KMS-11 (cell line): ENCODE results near the gene MOSPD2.

ENCODE experiments used
- H2AFZ ChIP-seq: fragments of 200-600 bp; sonication (generic); 2 replicates; pipeline ENCODE4 v1.6.1; 2016; ENCODE audit warnings: antibody characterized with exemption, mixed run types, low read depth
- H3K27ac ChIP-seq: fragments of 200-600 bp; sonication (generic); 2 replicates; pipeline ENCODE4 v1.6.1; 2016; ENCODE audit warnings: mild to moderate bottlenecking, mixed run types
- H3K27me3 ChIP-seq: fragments of 200-600 bp; sonication (generic); 2 replicates; pipeline ENCODE4 v1.6.1; 2017; ENCODE audit warnings: mild to moderate bottlenecking, low read depth, mixed run types, moderate library complexity; ENCODE audit not compliant: insufficient read depth
- H3K36me3 ChIP-seq: fragments of 200-600 bp; sonication (generic); 2 replicates; pipeline ENCODE4 v1.6.1; 2017; ENCODE audit warnings: mild to moderate bottlenecking, mixed run types; ENCODE audit not compliant: insufficient read depth
- H3K4me1 ChIP-seq: fragments of 200-600 bp; sonication (generic); 2 replicates; pipeline ENCODE4 v1.6.1; 2016; ENCODE audit warnings: mild to moderate bottlenecking, low read depth, mixed run types; ENCODE audit not compliant: poor library complexity, severe bottlenecking
- H3K4me2 ChIP-seq: fragments of 200-600 bp; sonication (generic); 2 replicates; pipeline ENCODE4 v1.7.0; 2016; ENCODE audit warnings: mild to moderate bottlenecking, mixed run types
- H3K4me3 ChIP-seq: fragments of 200-600 bp; sonication (generic); IDR thresholded peaks from 2 replicates; pipeline ENCODE4 v1.6.1; 2017; ENCODE audit warnings: low read depth, low read length, mixed read lengths; ENCODE audit not compliant: insufficient read depth
- H3K79me2 ChIP-seq: fragments of 200-600 bp; sonication (generic); 2 replicates; pipeline ENCODE4 v1.6.1; 2016; ENCODE audit warnings: low read depth, mixed run types; ENCODE audit not compliant: insufficient read depth
- H3K9ac ChIP-seq: fragments of 200-600 bp; sonication (generic); 2 replicates; pipeline ENCODE4 v1.6.1; 2016; ENCODE audit warnings: mild to moderate bottlenecking, mixed run types
- H4K20me1 ChIP-seq: fragments of 200-600 bp; sonication (generic); 2 replicates; pipeline ENCODE4 v1.6.1; 2016; ENCODE audit warnings: mild to moderate bottlenecking, mixed run types; ENCODE audit not compliant: insufficient read depth
- CTCF ChIP-seq: fragments of 200-600 bp; sonication (generic); conservative IDR thresholded peaks from 2 replicates; pipeline ENCODE4 v1.6.1; 2017; ENCODE audit warnings: low read depth, mild to moderate bottlenecking, antibody characterized with exemption, low read length, moderate library complexity, mixed read lengths

The MOSPD2 gene

GRCh38 chrX:14926471-14926870, 53.2 kb downstream of the MOSPD2 start:
- no peak overlapping the region for H3K4me2 ChIP-seq
- H2AFZ ChIP-seq, result no peak overlapping the region
- no peak overlapping the region for H3K27ac ChIP-seq

GRCh38 chrX:14927401-14927800, 54.2 kb downstream of the MOSPD2 start:
- H3K9ac ChIP-seq, result no peak overlapping the region
- no peak overlapping the region for H3K27ac ChIP-seq
- no peaks in the 10 kb centered on the region for H4K20me1 ChIP-seq
- no peaks in the 10 kb centered on the region for H3K27me3 ChIP-seq
- no peaks in the 10 kb centered on the region for H3K79me2 ChIP-seq
- H3K4me2 ChIP-seq, result no peak overlapping the region
- TF ChIP-seq CTCF, result no peak
- no peak overlapping the region for H3K4me3 ChIP-seq
- no peaks in the 10 kb centered on the region for H3K4me1 ChIP-seq
- H3K36me3 ChIP-seq, result no peaks in the 10 kb centered on the region
- no peak overlapping the region for H2AFZ ChIP-seq

More at GRCh38 chrX:14926471-14926870, 53.2 kb downstream of the MOSPD2 start:
- H3K27me3 ChIP-seq, result no peaks in the 10 kb centered on the region
- no peaks in the 10 kb centered on the region for H3K4me1 ChIP-seq
- no peaks in the 10 kb centered on the region for H3K79me2 ChIP-seq
- no peak overlapping the region for H3K9ac ChIP-seq
- no peaks in the 10 kb centered on the region for H4K20me1 ChIP-seq
- no peak overlapping the region for H3K4me3 ChIP-seq
- TF ChIP-seq CTCF, result no peak
- H3K36me3 ChIP-seq, result no peaks in the 10 kb centered on the region

- no peaks in the 10 kb centered on the region for H4K20me1 ChIP-seq
- no peaks in the 10 kb centered on the region for H3K36me3 ChIP-seq
- H3K4me3 ChIP-seq, result no peak overlapping the region
- no peaks in the 10 kb centered on the region for H3K27me3 ChIP-seq
- no peak overlapping the region for H2AFZ ChIP-seq
- H3K27ac ChIP-seq, result no peak overlapping the region
- no peaks in the 10 kb centered on the region for H3K4me1 ChIP-seq
- no peak for TF ChIP-seq CTCF
- H3K79me2 ChIP-seq, result no peaks in the 10 kb centered on the region
- no peak overlapping the region for H3K4me2 ChIP-seq
- no peak overlapping the region for H3K9ac ChIP-seq
Observed at GRCh38 chrX:14930663-14931062, 57.4 kb downstream of the MOSPD2 start.

GRCh38 chrX:14932136-14932535, 58.9 kb downstream of the MOSPD2 start:
- TF ChIP-seq CTCF, result no peak
- H3K9ac ChIP-seq, result no peak overlapping the region
- no peak overlapping the region for H3K4me2 ChIP-seq

More at GRCh38 chrX:14932136-14932535, 58.9 kb downstream of the MOSPD2 start:
- H4K20me1 ChIP-seq, result no peaks in the 10 kb centered on the region
- H3K27me3 ChIP-seq, result no peaks in the 10 kb centered on the region
- H3K36me3 ChIP-seq, result no peaks in the 10 kb centered on the region
- no peak overlapping the region for H3K27ac ChIP-seq
- H3K4me3 ChIP-seq, result no peak overlapping the region
- no peaks in the 10 kb centered on the region for H3K4me1 ChIP-seq
- H2AFZ ChIP-seq, result no peak overlapping the region
- no peaks in the 10 kb centered on the region for H3K79me2 ChIP-seq
